Measurements from ENCODE around the gene EXOC4. TPM values are rescaled to one million over a fixed set of nuclear protein-coding genes. Genes with fewer than 3 reads are reported as not detected.

The EXOC4 gene
- polyA plus RNA-seq, 3 donors from 2014 or later = 24.2 to 50.1 (median 30.1) TPM

GRCh38 chr7:133850497-133851280 is 597.8 kb downstream of the EXOC4 start:
- H3K27me3 Mint-ChIP-seq (ENCODE audit: low read depth in 3 of 3) = peaks cover 0 to 3% (median 0%) of the 10 kb centered on the region in 3 donors
- no peak overlapping the region for H3K27ac Mint-ChIP-seq

GRCh38 chr7:133851411-133851810 is 598.5 kb downstream of the EXOC4 start:
- Mint-ChIP-seq H3K27ac (no peak overlapping the region), H3K9me3 (no peaks in the 10 kb centered on the region), H3K36me3 (peaks cover 0 to 5% (median 0%) of the 10 kb centered on the region in 3 donors), H3K27me3 (ENCODE audit: low read depth in 3 of 3) (peaks cover 0 to 3% (median 0%) of the 10 kb centered on the region in 3 donors), H3K4me1 (no peaks in the 10 kb centered on the region), H3K4me3 (no peak overlapping the region)
- no peak for DNase-seq

More at GRCh38 chr7:133850497-133851280, 597.8 kb downstream of the EXOC4 start:
- DNase-seq = no peak
- Mint-ChIP-seq H3K4me1 (no peaks in the 10 kb centered on the region), H3K36me3 (peaks cover 0 to 5% (median 0%) of the 10 kb centered on the region in 3 donors), H3K9me3 (no peaks in the 10 kb centered on the region), H3K4me3 (no peak overlapping the region)

- H3K27ac Mint-ChIP-seq = no peak overlapping the region
- H3K27me3 Mint-ChIP-seq (ENCODE audit: low read depth in 3 of 3) = peaks cover 0 to 3% (median 0%) of the 10 kb centered on the region in 3 donors
- no peak overlapping the region for H3K4me3 Mint-ChIP-seq
- H3K9me3 Mint-ChIP-seq = no peaks in the 10 kb centered on the region
- H3K36me3 Mint-ChIP-seq = peaks cover 0 to under 1% (median 0%) of the 10 kb centered on the region in 3 donors
- no peaks in the 10 kb centered on the region for H3K4me1 Mint-ChIP-seq
- DNase-seq = no peak
Observed at GRCh38 chr7:133853706-133854276, 600.9 kb downstream of the EXOC4 start.

GRCh38 chr7:133854739-133855138 is 601.9 kb downstream of the EXOC4 start:
- Mint-ChIP-seq H3K4me1 (no peaks in the 10 kb centered on the region), H3K27me3 (ENCODE audit: low read depth in 3 of 3) (peaks cover 0 to 3% (median 0%) of the 10 kb centered on the region in 3 donors), H3K9me3 (no peaks in the 10 kb centered on the region), H3K4me3 (no peak overlapping the region), H3K36me3 (peaks cover 0 to 6% (median 0%) of the 10 kb centered on the region in 3 donors), H3K27ac (no peak overlapping the region)
- peak in 1 of 3 donors; percentile 6 for DNase-seq

- Mint-ChIP-seq H3K9me3 (no peaks in the 10 kb centered on the region), H3K4me3 (no peak overlapping the region), H3K27me3 (ENCODE audit: low read depth in 3 of 3) (peaks cover 0 to 4% (median 0%) of the 10 kb centered on the region in 3 donors), H3K27ac (no peak overlapping the region), H3K4me1 (no peaks in the 10 kb centered on the region), H3K36me3 (peaks cover 0 to 6% (median 0%) of the 10 kb centered on the region in 3 donors)
- no peak for DNase-seq
Observed at GRCh38 chr7:133857376-133858119, 604.7 kb downstream of the EXOC4 start.

- DNase-seq = no peak
- Mint-ChIP-seq H3K9me3 (no peaks in the 10 kb centered on the region), H3K27ac (no peak overlapping the region), H3K4me1 (no peaks in the 10 kb centered on the region), H3K27me3 (ENCODE audit: low read depth in 3 of 3) (peaks cover 0 to 4% (median 0%) of the 10 kb centered on the region in 3 donors), H3K4me3 (no peak overlapping the region), H3K36me3 (peaks cover 0 to 6% (median 0%) of the 10 kb centered on the region in 3 donors)
Observed at GRCh38 chr7:133858311-133858710, 605.4 kb downstream of the EXOC4 start.

GRCh38 chr7:133859231-133859630 is 606.4 kb downstream of the EXOC4 start:
- H3K9me3 Mint-ChIP-seq = no peaks in the 10 kb centered on the region
- no peak overlapping the region for H3K4me3 Mint-ChIP-seq
- no peak for DNase-seq
- no peak overlapping the region for H3K27ac Mint-ChIP-seq
- no peaks in the 10 kb centered on the region for H3K4me1 Mint-ChIP-seq
- peaks cover 0 to 4% (median 0%) of the 10 kb centered on the region in 3 donors for H3K27me3 Mint-ChIP-seq (ENCODE audit: low read depth in 3 of 3)
- peaks cover 0 to 6% (median 0%) of the 10 kb centered on the region in 3 donors for H3K36me3 Mint-ChIP-seq

- Mint-ChIP-seq H3K36me3 (peaks cover 0 to 6% (median 0%) of the 10 kb centered on the region in 3 donors), H3K9me3 (no peaks in the 10 kb centered on the region), H3K27ac (no peak overlapping the region), H3K4me3 (no peak overlapping the region), H3K4me1 (no peaks in the 10 kb centered on the region), H3K27me3 (ENCODE audit: low read depth in 3 of 3) (peaks cover 0 to 1% (median 0%) of the 10 kb centered on the region in 3 donors)
- DNase-seq = no peak
Observed at GRCh38 chr7:133859871-133860450, 607.1 kb downstream of the EXOC4 start.

GRCh38 chr7:133860628-133861335 is 607.9 kb downstream of the EXOC4 start:
- H3K9me3 Mint-ChIP-seq = no peaks in the 10 kb centered on the region

GRCh38 chr7:133861876-133862275 is 609.0 kb downstream of the EXOC4 start:
- H3K4me1 Mint-ChIP-seq = no peaks in the 10 kb centered on the region
- H3K27ac Mint-ChIP-seq = no peak overlapping the region
- H3K27me3 Mint-ChIP-seq (ENCODE audit: low read depth in 3 of 3) = peaks cover 0 to 1% (median 0%) of the 10 kb centered on the region in 3 donors
- no peak overlapping the region for H3K4me3 Mint-ChIP-seq
- DNase-seq = no peak
- peaks cover 0 to 6% (median 0%) of the 10 kb centered on the region in 3 donors for H3K36me3 Mint-ChIP-seq
- H3K9me3 Mint-ChIP-seq = no peaks in the 10 kb centered on the region

More at GRCh38 chr7:133860628-133861335, 607.9 kb downstream of the EXOC4 start:
- Mint-ChIP-seq H3K27ac (no peak overlapping the region), H3K36me3 (peaks cover 0 to 6% (median 0%) of the 10 kb centered on the region in 3 donors), H3K27me3 (ENCODE audit: low read depth in 3 of 3) (peaks cover 0 to 1% (median 0%) of the 10 kb centered on the region in 3 donors), H3K4me1 (no peaks in the 10 kb centered on the region), H3K4me3 (no peak overlapping the region)
- no peak for DNase-seq

- DNase-seq = no peak
- Mint-ChIP-seq H3K4me3 (no peak overlapping the region), H3K4me1 (no peaks in the 10 kb centered on the region), H3K27me3 (ENCODE audit: low read depth in 3 of 3) (peaks cover 0 to 1% (median 0%) of the 10 kb centered on the region in 3 donors), H3K36me3 (peaks cover 0 to 6% (median 0%) of the 10 kb centered on the region in 3 donors), H3K27ac (no peak overlapping the region), H3K9me3 (no peaks in the 10 kb centered on the region)
Observed at GRCh38 chr7:133863362-133864061, 610.6 kb downstream of the EXOC4 start.

GRCh38 chr7:133869556-133869955 is 616.7 kb downstream of the EXOC4 start:
- peaks cover 0 to 7% (median 4%) of the 10 kb centered on the region in 3 donors for H3K36me3 Mint-ChIP-seq
- H3K4me3 Mint-ChIP-seq = no peak overlapping the region
- no peaks in the 10 kb centered on the region for H3K27me3 Mint-ChIP-seq (ENCODE audit: low read depth in 3 of 3)
- DNase-seq = no peak
- peaks cover 37 to 50% of the 10 kb centered on the region in 2 donors for H3K4me1 Mint-ChIP-seq
- no peak overlapping the region for H3K27ac Mint-ChIP-seq
- H3K9me3 Mint-ChIP-seq = no peaks in the 10 kb centered on the region

Measured in immature natural killer cell (primary cell).